K562 (cell line): ENCODE data around the gene PIGV. TPM values are rescaled to one million over a fixed set of nuclear protein-coding genes. Genes with fewer than 3 reads are reported as not detected.

Experiments used
- ATAC-seq: fragments of 200-7000 bp; cut with Tn5 transposase; 3 replicates; pipeline ENCODE4 v1.9.1; 2020; ENCODE audit warnings: moderate library complexity
- BruUV-seq: library from RNA; stranded (reverse); fragments of 400-500 nt; replicated peaks from 2 replicates; lab custom pipeline; 2021; lab: Mats Ljungman, UMichigan
- CTCF ChIA-PET: fragments of 300-600 bp; formaldehyde crosslinking; extraction: SDS; loops from one replicate; lab custom pipeline; 2021; ENCODE audit warnings: low intra/inter-chr PET ratio; lab: Yijun Ruan, JAX
- POLR2A ChIA-PET: fragments of 300-600, 350-650 bp; sonication (Branson Sonifier 250); formaldehyde crosslinking; extraction: SDS; loops from one replicate; lab custom pipeline; 2021; ENCODE audit warnings: antibody characterized with exemption, inconsistent platforms; lab: Yijun Ruan, JAX
- DNase-seq, 4 experiments: peaks; one replicate each; pipeline versions ENCODE4 v3.0.0 to v3.0.0-alpha.2; 2011 to 2018; ENCODE audit warnings: low spot score in 3 of 4, mixed read lengths in 3 of 4; ENCODE audit errors: extremely low read depth in 1 of 4
- FAIRE-seq: peaks from 2 replicates; lab custom pipeline; 2011; peaks lifted over from hg19 to GRCh38; lab: Jason Lieb, UNC
- H2AFZ ChIP-seq: 2 replicates; pipeline ENCODE4 v1.6.0; 2011; ENCODE audit warnings: low read depth, low read length, control low read depth, inconsistent platforms
- H3K27ac ChIP-seq: fragments of 200-600 bp; 3 replicates; pipeline ENCODE4 v1.8.0; 2011; ENCODE audit warnings: low read depth, mild to moderate bottlenecking, control low read depth, inconsistent platforms, low read length, moderate library complexity, mixed read lengths; ENCODE audit errors: extremely low read depth
- H3K27me3 ChIP-seq, 2 experiments: fragments of 300-600 bp in 1 of 2; 2 replicates in 1 of 2; 3 replicates in 1 of 2; pipeline versions ENCODE4 v1.6.0 to v1.8.0; 2011; ENCODE audit warnings: inconsistent platforms in 2 of 2, low read length in 2 of 2, mild to moderate bottlenecking in 1 of 2, mixed read lengths in 1 of 2, moderate library complexity in 1 of 2; ENCODE audit not compliant: control insufficient read depth in 2 of 2, insufficient read depth in 2 of 2
- H3K36me3 ChIP-seq: fragments of 300-600 bp; 3 replicates; pipeline ENCODE4 v1.8.0; 2011; ENCODE audit warnings: mild to moderate bottlenecking, low read length, inconsistent platforms; ENCODE audit not compliant: control insufficient read depth, insufficient read depth
- H3K4me1 ChIP-seq, 2 experiments: fragments of 200-600 bp in 1 of 2; replicated peaks in 1 of 2; 2 replicates in 1 of 2; 3 replicates in 1 of 2; pipeline versions ENCODE4 v1.5.1 to v1.8.0; 2011; ENCODE audit warnings: inconsistent platforms in 2 of 2, low read length in 2 of 2, mild to moderate bottlenecking in 1 of 2, mixed read lengths in 1 of 2, moderate library complexity in 1 of 2; ENCODE audit not compliant: control insufficient read depth in 2 of 2, insufficient read depth in 2 of 2
- H3K4me2 ChIP-seq: 2 replicates; pipeline ENCODE4 v1.6.1; 2011; ENCODE audit warnings: low read length, control low read depth, inconsistent platforms, mixed read lengths; ENCODE audit not compliant: insufficient read depth
- H3K4me3 ChIP-seq: fragments of 200-600 bp; sonication (generic), shearing (Covaris generic); 2 replicates; pipeline ENCODE4 v1.5.1; 2016; ENCODE audit warnings: control low read depth, inconsistent platforms
- H3K79me2 ChIP-seq: fragments of 200-600 bp; 3 replicates; pipeline ENCODE4 v1.8.0; 2011; ENCODE audit warnings: low read length, inconsistent platforms; ENCODE audit not compliant: control insufficient read depth, insufficient read depth
- H3K9ac ChIP-seq, 2 experiments: 2 replicates each; pipeline versions ENCODE4 v1.6.0 to v1.6.1; 2011; ENCODE audit warnings: low read depth in 2 of 2, low read length in 2 of 2, control low read depth in 1 of 2, inconsistent platforms in 1 of 2, mild to moderate bottlenecking in 1 of 2, mixed read lengths in 1 of 2; ENCODE audit not compliant: insufficient read depth in 1 of 2
- H3K9me1 ChIP-seq: one replicate; pipeline ENCODE4 v1.6.0; 2011; ENCODE audit warnings: inconsistent platforms, mild to moderate bottlenecking, low read length, moderate library complexity; ENCODE audit not compliant: control insufficient read depth, insufficient read depth
- H3K9me3 ChIP-seq: replicated peaks from 2 replicates; pipeline ENCODE4 v1.5.1; 2011; ENCODE audit warnings: low read depth, low read length, inconsistent platforms; ENCODE audit not compliant: control insufficient read depth, insufficient read depth
- H4K20me1 ChIP-seq: replicated peaks from 2 replicates; pipeline ENCODE4 v1.6.1; 2011; ENCODE audit warnings: low read length, inconsistent platforms, mixed read lengths; ENCODE audit not compliant: control insufficient read depth, insufficient read depth
- CBX3 ChIP-seq, 2 experiments: IDR thresholded peaks; 1 replicate in 1 of 2; 2 replicates in 1 of 2; pipeline ENCODE4 v1.6.1; 2012; ENCODE audit warnings: inconsistent platforms in 2 of 2, low read length in 2 of 2, borderline replicate concordance in 1 of 2, control low read depth in 1 of 2
- CREB1 ChIP-seq, 2 experiments: sonication (generic) in 1 of 2; formaldehyde crosslinking in 1 of 2; IDR thresholded peaks; 2 replicates each; pipeline versions ENCODE4 v1.6.1 to v1.8.0; 2012 to 2022; ENCODE audit warnings: inconsistent platforms in 1 of 2, mild to moderate bottlenecking in 1 of 2, missing genetic modification reagents in 1 of 2, moderate library complexity in 1 of 2
- FOXO4 ChIP-seq: fragments of 450-650 bp; formaldehyde crosslinking; IDR thresholded peaks from 2 replicates; pipeline ENCODE4 v1.4.0; 2020; ENCODE audit warnings: mild to moderate bottlenecking, moderate library complexity
- GMEB1 ChIP-seq: fragments of 250-450 bp; sonication (Bioruptor Pico); IDR thresholded peaks from 2 replicates; pipeline ENCODE4 v1.4.0; 2020; ENCODE audit warnings: mild to moderate bottlenecking
- HEY1 ChIP-seq: fragments of 250-450 bp; sonication (Bioruptor Pico); IDR thresholded peaks from 2 replicates; pipeline ENCODE4 v1.5.0; 2020; ENCODE audit warnings: mild to moderate bottlenecking, moderate library complexity, borderline replicate concordance
- PATZ1 ChIP-seq: fragments of 250-450 bp; sonication (Bioruptor Pico); IDR thresholded peaks from 2 replicates; pipeline ENCODE4 v1.5.0; 2020; ENCODE audit warnings: mild to moderate bottlenecking, borderline replicate concordance
- PPARD ChIP-seq: fragments of 250-450 bp; sonication (Bioruptor Pico); IDR thresholded peaks from 2 replicates; pipeline ENCODE4 v1.8.0; 2022; ENCODE audit warnings: inconsistent platforms, mild to moderate bottlenecking, moderate library complexity
- SAFB ChIP-seq: fragments of 200-400 bp; formaldehyde crosslinking; IDR thresholded peaks from 2 replicates; pipeline ENCODE4 v1.6.1; 2017; ENCODE audit warnings: low read depth, low read length, borderline replicate concordance
- SMAD3 ChIP-seq: fragments of 450-650 bp; formaldehyde crosslinking; conservative IDR thresholded peaks from 2 replicates; pipeline ENCODE4 v1.4.0; 2020; ENCODE audit warnings: mild to moderate bottlenecking
- WHSC1 ChIP-seq: IDR thresholded peaks from one replicate; pipeline ENCODE4 v1.6.1; 2012; ENCODE audit warnings: low read length, control low read depth, inconsistent platforms
- ZNF12 ChIP-seq: sonication (generic); formaldehyde crosslinking; IDR thresholded peaks from 2 replicates; pipeline ENCODE4 v1.4.0; 2020; ENCODE audit warnings: mild to moderate bottlenecking, missing genetic modification reagents
- ZNF143 ChIP-seq: sonication (generic); formaldehyde crosslinking; IDR thresholded peaks from 2 replicates; pipeline ENCODE4 v1.9.0; 2022; ENCODE audit warnings: mild to moderate bottlenecking, missing genetic modification reagents
- ZNF197 ChIP-seq: fragments of 200-800 bp; sonication (Bioruptor generic); IDR thresholded peaks from 2 replicates; pipeline ENCODE4 v1.6.1; 2016; ENCODE audit warnings: low read depth, missing genetic modification characterization, missing compliant biosample characterization
- ZNF23 ChIP-seq: fragments of 250-450 bp; sonication (Bioruptor Pico); IDR thresholded peaks from 2 replicates; pipeline ENCODE4 v1.4.0; 2020; ENCODE audit warnings: mild to moderate bottlenecking
- ZNF239 ChIP-seq: fragments of 250-450 bp; sonication (Bioruptor Pico); IDR thresholded peaks from 2 replicates; pipeline ENCODE4 v1.4.0; 2020; ENCODE audit warnings: mild to moderate bottlenecking
- ZNF316 ChIP-seq: fragments of 450-650 bp; IDR thresholded peaks from 2 replicates; pipeline ENCODE4 v1.6.1; 2016
- ZNF507 ChIP-seq: conservative IDR thresholded peaks from 2 replicates; pipeline ENCODE4 v1.6.1; 2017; ENCODE audit warnings: missing genetic modification characterization, missing compliant biosample characterization
- ZNF589 ChIP-seq: fragments of 200-800 bp; sonication (Bioruptor generic); IDR thresholded peaks from 2 replicates; pipeline ENCODE4 v1.6.1; 2016; ENCODE audit warnings: low read depth, missing genetic modification characterization, missing compliant biosample characterization
- WGBS: fragments of 100-300 bp; shearing (Covaris generic); methylation state at CpG from one replicate; pipeline ENCODE4 v1.1.6; 2016; ENCODE audit warnings: low coverage, mixed read lengths; ENCODE audit not compliant: insufficient coverage; ENCODE audit errors: missing lambda C conversion rate; 5-methylcytosine and 5-hydroxymethylcytosine counted together
- in situ Hi-C: fragments of 300-500 bp; cut with MboI; formaldehyde crosslinking; loops from 4 replicates; pipeline ENCODE4 v1.15.0; 2018; ENCODE audit warnings: inconsistent platforms, mixed read lengths
- intact Hi-C: fragments of 100-400 bp; cut with micrococcal nuclease; formaldehyde crosslinking; loops from 2 replicates; pipeline ENCODE4 v1.14.2; 2022
- polyA plus RNA-seq, 8 experiments: library from polyadenylated mRNA; depleted of rRNA in 4 of 8; stranded (reverse) in 5 of 8; unstranded in 3 of 8; fragments of >200 nt; fragmentation: Nextera tagmentation in 2 of 8; fragmentation: Illumina TruSeq in 1 of 8; extraction: Ambion mirVana in 2 of 8; extraction: Trizol in 1 of 8; gene quantifications; 2 replicates each; pipeline versions ENCODE4 v1.2.1 to v1.2.3, GENCODE V29; 2011 to 2014; ENCODE audit warnings: inconsistent platforms in 1 of 8, missing spikeins in 1 of 8
- total RNA-seq, 7 experiments: library from RNA; depleted of rRNA in 6 of 7; stranded (reverse); fragments of >200 nt in 6 of 7; fragmentation: Illumina TruSeq in 2 of 7; extraction: Trizol in 2 of 7; gene quantifications; 2 replicates each; pipeline versions ENCODE4 v1.2.1 to v1.2.3, GENCODE V29; 2011 to 2021; ENCODE audit warnings: low replicate concordance in 1 of 7

Gene PIGV
- total and polyA plus RNA-seq, 9 of the 15 experiments (the other 6 are each of a cell fraction or from before 2014, with no cell fraction given) = 8.4 to 21.8 (median 11.7) TPM

DNA sequence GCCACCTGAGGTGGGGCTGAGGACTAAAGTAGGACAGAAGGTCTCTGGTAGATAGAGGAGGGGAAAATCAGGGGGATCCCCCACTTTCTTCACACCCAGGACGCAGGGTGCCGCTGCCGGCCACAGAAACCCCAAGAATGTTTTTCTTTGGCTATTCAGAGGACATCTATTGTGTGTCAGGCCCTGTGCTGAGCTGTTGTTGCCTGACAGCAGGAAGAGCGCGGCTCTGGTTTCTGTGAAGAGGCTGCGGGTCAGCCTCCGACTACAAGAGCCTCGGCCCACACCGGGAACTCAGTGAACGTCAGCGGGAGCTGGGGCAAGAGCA is 407 bp upstream of the PIGV start (continued):
- TF ChIP-seq HEY1 (CRISPR knock-in tag) (0 out of 2 replicates have a peak, but pooled peaks have one; percentile 54), ZNF23 (CRISPR knock-in tag) (no peak), ZNF239 (CRISPR knock-in tag) (no peak), PATZ1 (peak; percentile 72), WHSC1 (no peak), ZNF507 (no peak), ZNF12 (CRISPR knock-in tag) (peak; percentile 61; the same call in 1 of the 2 replicates), ZNF316 (no peak)
- TF ChIP-seq, all 486 proteins: peak for 35

DNA sequence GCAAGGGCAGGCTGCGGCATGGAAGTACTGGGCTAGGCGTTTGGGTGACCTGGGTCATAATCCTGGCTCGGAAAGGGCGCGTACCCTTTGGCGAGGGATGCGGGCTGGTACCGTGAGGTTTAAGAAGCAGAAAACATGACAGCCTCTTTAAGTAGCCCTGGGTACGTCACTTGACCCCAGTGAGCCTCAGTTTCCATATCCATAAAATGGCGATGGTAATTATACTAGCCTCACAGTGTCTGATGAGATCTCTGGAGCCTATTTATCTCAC is 700 bp downstream of the PIGV start:
- Histone ChIP-seq H4K20me1 (no peaks in the 10 kb centered on the region), H3K9ac (peak overlapping the region; percentile 97 to 98), H3K4me2 (peak overlapping the region; percentile 96), H3K4me1 (peaks cover 55 to 78% of the 10 kb centered on the region in 2 experiments), H3K4me3 (peak overlapping the region; percentile 66), H3K9me3 (no peaks in the 10 kb centered on the region), H3K27me3 (no peaks in the 10 kb centered on the region), H3K27ac (peak overlapping the region; percentile 98), H3K9me1 (no peaks in the 10 kb centered on the region), H3K36me3 (peaks cover 4% of the 10 kb centered on the region), H3K79me2 (peaks cover 53% of the 10 kb centered on the region), H2AFZ (peak overlapping the region; percentile 94)
- ChIA-PET CTCF (interaction anchor here (0.6 to 5.0 kb wide), 6 partner anchors 18 to 288 kb away, joined by 3 to 80 read pairs (median 4); no protein-coding TSS in a partner anchor), POLR2A (interaction anchor here (0.9 to 9.2 kb wide), 25 partner anchors 10 to 288 kb away, joined by 3 to 112 read pairs (median 7); partner anchors contain the start of gene ARID1A)
- FAIRE-seq (no peak), DNase-seq (no peak), ATAC-seq (no peak)
- WGBS = 6% methylated on average over 10 of the region's 10 CpGs
- in situ Hi-C loops (no loop called here), intact Hi-C loops (loop anchor here (1.0 to 5.0 kb wide), 3 partner anchors 66 to 301 kb away; no protein-coding TSS in a partner anchor)
- no TSS peak for BruUV-seq
- TF ChIP-seq PPARD (CRISPR knock-in tag) (no peak), GMEB1 (CRISPR knock-in tag) (no peak), ZNF589 (CRISPR knock-in tag) (peak; percentile 68; the same call in 1 of the 2 replicates), SMAD3 (CRISPR knock-in tag) (no peak), FOXO4 (CRISPR knock-in tag) (no peak), CREB1 (IDR thresholded peaks at IDR 0.05) (no peak), CREB1 (CRISPR knock-in tag; IDR thresholded peaks at IDR 0.05) (peak; percentile 56), CBX3 (IDR thresholded peaks at IDR 0.05; ENCODE audit: borderline replicate concordance in 1 of 2, low read length in 2 of 2) (no peak; a peak in 1 of 3 replicates), SAFB (no peak), ZNF143 (CRISPR knock-in tag) (0 out of 2 replicates have a peak, but pooled peaks have one; percentile 4), ZNF197 (CRISPR knock-in tag) (no peak; the same call in 1 of the 2 replicates)
